ENCODE measurements around the gene SULT1E1.
A peak's percentile ranks its signal among the peaks of the same experiment; 100 is the strongest.

Gene SULT1E1

DNA sequence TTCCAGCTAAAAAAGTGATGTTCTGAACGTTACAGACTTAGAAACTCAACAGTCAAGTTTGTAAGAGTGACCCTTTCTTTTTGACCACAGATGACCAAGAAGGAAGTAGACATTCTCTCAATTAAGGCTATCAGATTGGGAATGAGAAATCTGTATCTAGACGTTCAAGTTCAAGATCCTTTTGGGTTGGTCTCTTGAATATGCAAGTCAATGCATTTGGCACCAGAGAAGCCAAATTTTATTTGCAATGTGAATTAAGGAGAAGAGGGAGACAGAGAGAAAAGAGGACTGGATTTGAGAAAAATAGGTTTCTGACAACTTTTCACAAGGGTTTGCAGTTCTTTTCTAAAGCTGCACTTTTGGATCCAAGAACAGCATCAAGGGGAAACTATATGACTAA is 17.5 kb upstream of the SULT1E1 start:
- Histone ChIP-seq H3K4me1 (ENCODE audit: control insufficient read depth in 1 of 2, insufficient read depth in 2 of 2, low read length in 2 of 2) (peaks cover 8 to 16% of the 10 kb centered on the region in 2 donors), H3K9me3 (ENCODE audit: control insufficient read depth in 1 of 2, low read length in 2 of 2) (no peaks in the 10 kb centered on the region), H3K36me3 (ENCODE audit: control insufficient read depth in 1 of 2, insufficient read depth in 2 of 2, low read length in 2 of 2) (no peaks in the 10 kb centered on the region), H3K27ac (ENCODE audit: low read depth, low read length) (no peak overlapping the region), H3K27me3 (ENCODE audit: control insufficient read depth in 1 of 2, insufficient read depth in 2 of 2, low read length in 2 of 2) (no peaks in the 10 kb centered on the region), H3K4me3 (ENCODE audit: low read depth in 1 of 2, low read length in 2 of 2) (no peak overlapping the region), H3K9ac (ENCODE audit: low read depth in 1 of 2, low read length in 2 of 2) (no peak overlapping the region)

DNA sequence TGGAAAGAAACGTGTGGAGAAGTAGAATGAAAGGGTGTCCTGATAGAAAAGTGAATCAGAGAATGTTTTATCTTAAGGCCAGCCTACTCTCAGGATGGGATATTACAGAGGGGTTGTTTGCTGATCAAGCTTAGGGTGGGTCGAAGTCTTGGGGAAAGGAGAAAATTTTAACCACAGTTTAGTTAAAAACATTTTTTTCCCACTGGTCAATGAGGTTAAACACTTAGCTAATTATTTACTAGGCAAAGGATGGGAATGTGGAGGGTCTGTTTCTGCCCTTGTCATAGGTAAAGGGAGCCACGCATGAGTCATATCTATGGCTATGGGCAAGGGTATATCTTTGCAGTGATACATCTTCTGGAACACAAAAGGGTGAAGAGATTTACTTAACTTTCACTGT is 16.1 kb upstream of the SULT1E1 start:
- no peak overlapping the region for H3K9ac ChIP-seq (ENCODE audit: low read depth in 1 of 2, low read length in 2 of 2)
- no peak overlapping the region for H3K4me3 ChIP-seq (ENCODE audit: low read depth in 1 of 2, low read length in 2 of 2)
- H3K27me3 ChIP-seq (ENCODE audit: control insufficient read depth in 1 of 2, insufficient read depth in 2 of 2, low read length in 2 of 2) = no peaks in the 10 kb centered on the region
- peaks cover 8 to 12% of the 10 kb centered on the region in 2 donors for H3K4me1 ChIP-seq (ENCODE audit: control insufficient read depth in 1 of 2, insufficient read depth in 2 of 2, low read length in 2 of 2)
- H3K36me3 ChIP-seq (ENCODE audit: control insufficient read depth in 1 of 2, insufficient read depth in 2 of 2, low read length in 2 of 2) = no peaks in the 10 kb centered on the region
- H3K27ac ChIP-seq (ENCODE audit: low read depth, low read length) = no peak overlapping the region
- H3K9me3 ChIP-seq (ENCODE audit: control insufficient read depth in 1 of 2, low read length in 2 of 2) = no peaks in the 10 kb centered on the region

DNA sequence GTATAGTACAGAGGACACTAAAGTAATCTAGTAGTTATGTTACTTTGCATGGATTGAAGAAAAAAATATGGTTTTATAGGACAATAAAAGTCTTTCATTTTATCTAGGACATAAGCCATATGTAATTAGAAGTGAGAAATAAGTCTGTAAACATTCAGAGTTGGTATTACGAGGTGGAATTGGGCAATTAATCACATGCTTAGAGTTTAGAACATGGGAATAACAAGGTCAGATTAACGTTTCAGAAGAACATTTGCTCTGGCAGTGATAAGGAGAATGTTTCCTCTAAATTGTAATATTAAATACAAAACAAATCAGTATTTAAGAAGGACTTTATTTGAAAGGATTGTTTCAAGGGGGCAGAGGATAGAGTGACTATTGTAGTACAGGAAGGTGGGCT is 15.6 kb upstream of the SULT1E1 start:
- peaks cover 8 to 12% of the 10 kb centered on the region in 2 donors for H3K4me1 ChIP-seq (ENCODE audit: control insufficient read depth in 1 of 2, insufficient read depth in 2 of 2, low read length in 2 of 2)

DNA sequence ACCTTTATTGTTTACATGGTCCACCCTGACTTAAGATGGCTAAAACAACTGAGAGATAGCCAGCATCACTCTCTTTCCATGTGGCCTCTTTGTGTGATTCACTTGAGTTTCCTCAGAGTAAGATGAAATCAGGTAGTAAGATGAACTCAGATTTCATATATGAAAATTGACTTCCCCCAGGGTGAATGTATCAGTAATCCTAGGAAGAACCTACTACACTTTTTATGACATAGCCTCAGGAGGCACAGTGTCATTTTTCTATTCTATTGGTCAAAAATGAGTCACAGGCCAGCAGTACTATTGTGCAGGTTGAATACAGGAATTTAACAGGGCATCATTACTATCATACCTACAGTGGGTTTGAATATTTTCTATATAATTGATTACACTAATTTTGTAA is 14.6 kb upstream of the SULT1E1 start:
- Histone ChIP-seq H3K9ac (ENCODE audit: low read depth in 1 of 2, low read length in 2 of 2) (no peak overlapping the region), H3K27me3 (ENCODE audit: control insufficient read depth in 1 of 2, insufficient read depth in 2 of 2, low read length in 2 of 2) (no peaks in the 10 kb centered on the region), H3K4me1 (ENCODE audit: control insufficient read depth in 1 of 2, insufficient read depth in 2 of 2, low read length in 2 of 2) (peaks cover 8 to 12% of the 10 kb centered on the region in 2 donors), H3K27ac (ENCODE audit: low read depth, low read length) (no peak overlapping the region), H3K4me3 (ENCODE audit: low read depth in 1 of 2, low read length in 2 of 2) (no peak overlapping the region), H3K36me3 (ENCODE audit: control insufficient read depth in 1 of 2, insufficient read depth in 2 of 2, low read length in 2 of 2) (no peaks in the 10 kb centered on the region), H3K9me3 (ENCODE audit: control insufficient read depth in 1 of 2, low read length in 2 of 2) (no peaks in the 10 kb centered on the region)

More for the DNA sequence above, 15.6 kb upstream of the SULT1E1 start:
- no peak overlapping the region for H3K27ac ChIP-seq (ENCODE audit: low read depth, low read length)
- no peak overlapping the region for H3K4me3 ChIP-seq (ENCODE audit: low read depth in 1 of 2, low read length in 2 of 2)
- H3K9me3 ChIP-seq (ENCODE audit: control insufficient read depth in 1 of 2, low read length in 2 of 2) = no peaks in the 10 kb centered on the region
- no peaks in the 10 kb centered on the region for H3K27me3 ChIP-seq (ENCODE audit: control insufficient read depth in 1 of 2, insufficient read depth in 2 of 2, low read length in 2 of 2)
- no peaks in the 10 kb centered on the region for H3K36me3 ChIP-seq (ENCODE audit: control insufficient read depth in 1 of 2, insufficient read depth in 2 of 2, low read length in 2 of 2)
- no peak overlapping the region for H3K9ac ChIP-seq (ENCODE audit: low read depth in 1 of 2, low read length in 2 of 2)

- Histone ChIP-seq H3K27me3 (ENCODE audit: control insufficient read depth in 1 of 2, insufficient read depth in 2 of 2, low read length in 2 of 2) (no peaks in the 10 kb centered on the region), H3K9me3 (ENCODE audit: control insufficient read depth in 1 of 2, low read length in 2 of 2) (no peaks in the 10 kb centered on the region), H3K9ac (ENCODE audit: low read depth in 1 of 2, low read length in 2 of 2) (no peak overlapping the region), H3K4me1 (ENCODE audit: control insufficient read depth in 1 of 2, insufficient read depth in 2 of 2, low read length in 2 of 2) (peaks cover 0 to 3% of the 10 kb centered on the region in 2 donors), H3K4me3 (ENCODE audit: low read depth in 1 of 2, low read length in 2 of 2) (no peak overlapping the region), H3K27ac (ENCODE audit: low read depth, low read length) (no peak overlapping the region), H3K36me3 (ENCODE audit: control insufficient read depth in 1 of 2, insufficient read depth in 2 of 2, low read length in 2 of 2) (no peaks in the 10 kb centered on the region)
Observed at GRCh38 chr4:69861756-69862155, 1.8 kb upstream of the SULT1E1 start.

DNA sequence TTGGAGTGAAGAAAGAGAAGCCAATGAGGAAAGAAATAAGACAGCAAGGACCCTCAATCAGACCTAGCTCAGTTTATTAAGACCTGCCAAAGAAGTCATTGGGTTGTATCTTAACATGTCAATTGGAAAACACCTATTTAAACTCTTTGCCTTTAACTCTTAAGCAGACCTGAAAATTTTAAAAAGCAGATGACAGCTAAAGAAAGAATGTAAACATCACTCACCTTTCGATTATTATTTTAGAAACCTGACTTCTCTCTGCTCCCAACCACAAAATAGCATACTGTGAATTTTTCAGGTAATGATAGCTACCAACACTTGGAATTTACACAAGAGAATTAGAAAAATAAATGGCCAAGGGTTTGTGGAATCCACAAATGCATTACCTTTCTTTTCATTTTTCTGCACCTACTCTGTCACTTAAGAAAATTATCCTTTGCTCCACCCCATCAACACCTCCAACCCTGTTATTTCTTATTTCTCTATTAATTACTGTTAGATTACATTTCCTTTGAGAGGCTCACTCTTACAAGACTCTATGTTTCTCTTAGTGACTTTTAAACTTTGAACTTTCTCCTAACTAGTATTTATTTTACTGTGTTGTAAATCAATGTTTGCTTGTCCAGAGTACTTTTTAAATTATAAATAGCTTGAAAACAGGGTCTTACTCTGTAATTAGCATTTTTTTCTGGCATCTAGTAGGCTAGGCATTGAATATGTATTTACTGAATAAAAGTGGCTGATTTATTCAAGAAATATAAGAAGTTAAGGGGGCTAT is 765 bp upstream of the SULT1E1 start:
- peak overlapping the region in 1 of 2 donors; percentile 60 for H3K4me3 ChIP-seq (ENCODE audit: low read depth in 1 of 2, low read length in 2 of 2)
- H3K36me3 ChIP-seq (ENCODE audit: control insufficient read depth in 1 of 2, insufficient read depth in 2 of 2, low read length in 2 of 2) = no peaks in the 10 kb centered on the region

GRCh38 chr4:69859140-69859685 is 732 bp downstream of the SULT1E1 start:
- H3K4me3 ChIP-seq (ENCODE audit: low read depth in 1 of 2, low read length in 2 of 2) = peak overlapping the region; percentile 45 to 60
- no peaks in the 10 kb centered on the region for H3K36me3 ChIP-seq (ENCODE audit: control insufficient read depth in 1 of 2, insufficient read depth in 2 of 2, low read length in 2 of 2)
- H3K27me3 ChIP-seq (ENCODE audit: control insufficient read depth in 1 of 2, insufficient read depth in 2 of 2, low read length in 2 of 2) = no peaks in the 10 kb centered on the region
- no peak overlapping the region for H3K27ac ChIP-seq (ENCODE audit: low read depth, low read length)
- peak overlapping the region in 1 of 2 donors; percentile 0 for H3K9ac ChIP-seq (ENCODE audit: low read depth in 1 of 2, low read length in 2 of 2)
- H3K4me1 ChIP-seq (ENCODE audit: control insufficient read depth in 1 of 2, insufficient read depth in 2 of 2, low read length in 2 of 2) = peaks cover 0 to 3% of the 10 kb centered on the region in 2 donors
- H3K9me3 ChIP-seq (ENCODE audit: control insufficient read depth in 1 of 2, low read length in 2 of 2) = no peaks in the 10 kb centered on the region

More for the DNA sequence above, 765 bp upstream of the SULT1E1 start:
- H3K27ac ChIP-seq (ENCODE audit: low read depth, low read length) = no peak overlapping the region
- no peak overlapping the region for H3K9ac ChIP-seq (ENCODE audit: low read depth in 1 of 2, low read length in 2 of 2)
- H3K27me3 ChIP-seq (ENCODE audit: control insufficient read depth in 1 of 2, insufficient read depth in 2 of 2, low read length in 2 of 2) = no peaks in the 10 kb centered on the region
- H3K4me1 ChIP-seq (ENCODE audit: control insufficient read depth in 1 of 2, insufficient read depth in 2 of 2, low read length in 2 of 2) = peaks cover 0 to 3% of the 10 kb centered on the region in 2 donors
- H3K9me3 ChIP-seq (ENCODE audit: control insufficient read depth in 1 of 2, low read length in 2 of 2) = no peaks in the 10 kb centered on the region

DNA sequence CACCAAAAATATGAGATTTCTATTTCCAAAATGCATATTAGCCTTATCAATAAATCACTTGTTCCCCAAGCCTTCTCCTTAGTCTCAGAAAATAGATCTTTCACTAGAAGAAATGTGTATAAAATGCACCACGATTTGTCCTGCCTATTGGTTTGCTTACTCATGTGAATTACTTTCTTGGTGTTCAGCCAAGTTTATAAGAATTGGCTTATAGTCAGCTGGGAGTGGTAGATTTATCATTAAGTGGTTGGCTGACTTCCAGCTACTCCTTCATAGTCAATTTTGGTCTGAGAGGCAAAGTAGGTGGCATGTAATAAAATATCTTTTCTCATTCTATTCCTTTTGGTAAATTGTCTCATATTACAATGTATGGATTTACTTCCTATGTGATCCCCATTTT is 1.3 kb downstream of the SULT1E1 start:
- Histone ChIP-seq H3K4me3 (ENCODE audit: low read depth in 1 of 2, low read length in 2 of 2) (peak overlapping the region; percentile 45 to 60), H3K27ac (ENCODE audit: low read depth, low read length) (no peak overlapping the region), H3K9ac (ENCODE audit: low read depth in 1 of 2, low read length in 2 of 2) (peak overlapping the region; percentile 8 to 11), H3K27me3 (ENCODE audit: control insufficient read depth in 1 of 2, insufficient read depth in 2 of 2, low read length in 2 of 2) (no peaks in the 10 kb centered on the region), H3K36me3 (ENCODE audit: control insufficient read depth in 1 of 2, insufficient read depth in 2 of 2, low read length in 2 of 2) (no peaks in the 10 kb centered on the region), H3K9me3 (ENCODE audit: control insufficient read depth in 1 of 2, low read length in 2 of 2) (no peaks in the 10 kb centered on the region), H3K4me1 (ENCODE audit: control insufficient read depth in 1 of 2, insufficient read depth in 2 of 2, low read length in 2 of 2) (peaks cover 0 to 3% of the 10 kb centered on the region in 2 donors)

- H3K36me3 ChIP-seq (ENCODE audit: control insufficient read depth in 1 of 2, insufficient read depth in 2 of 2, low read length in 2 of 2) = peaks cover 0 to 6% of the 10 kb centered on the region in 2 donors
- no peaks in the 10 kb centered on the region for H3K27me3 ChIP-seq (ENCODE audit: control insufficient read depth in 1 of 2, insufficient read depth in 2 of 2, low read length in 2 of 2)
- H3K27ac ChIP-seq (ENCODE audit: low read depth, low read length) = no peak overlapping the region
- H3K9me3 ChIP-seq (ENCODE audit: control insufficient read depth in 1 of 2, low read length in 2 of 2) = no peaks in the 10 kb centered on the region
- no peak overlapping the region for H3K4me3 ChIP-seq (ENCODE audit: low read depth in 1 of 2, low read length in 2 of 2)
- H3K4me1 ChIP-seq (ENCODE audit: control insufficient read depth in 1 of 2, insufficient read depth in 2 of 2, low read length in 2 of 2) = no peaks in the 10 kb centered on the region
- H3K9ac ChIP-seq (ENCODE audit: low read depth in 1 of 2, low read length in 2 of 2) = no peak overlapping the region
Observed at GRCh38 chr4:69855822-69856221, 4.1 kb downstream of the SULT1E1 start.

- Histone ChIP-seq H3K9ac (ENCODE audit: low read depth in 1 of 2, low read length in 2 of 2) (no peak overlapping the region), H3K36me3 (ENCODE audit: control insufficient read depth in 1 of 2, insufficient read depth in 2 of 2, low read length in 2 of 2) (peaks cover 0 to 6% of the 10 kb centered on the region in 2 donors), H3K4me1 (ENCODE audit: control insufficient read depth in 1 of 2, insufficient read depth in 2 of 2, low read length in 2 of 2) (no peaks in the 10 kb centered on the region), H3K4me3 (ENCODE audit: low read depth in 1 of 2, low read length in 2 of 2) (no peak overlapping the region), H3K27ac (ENCODE audit: low read depth, low read length) (no peak overlapping the region), H3K9me3 (ENCODE audit: control insufficient read depth in 1 of 2, low read length in 2 of 2) (no peaks in the 10 kb centered on the region), H3K27me3 (ENCODE audit: control insufficient read depth in 1 of 2, insufficient read depth in 2 of 2, low read length in 2 of 2) (no peaks in the 10 kb centered on the region)
Observed at GRCh38 chr4:69849969-69850368, 10.0 kb downstream of the SULT1E1 start.

All from duodenal mucosa (tissue), 2 donors.